NCI-H82 treated with DMSO at 0.1 percent for 48 hours (cell line): ENCODE measurements around the gene PRIMPOL.
"Not testable (repeated sequence)": the region's sequence is repeated elsewhere in the genome, so short reads cannot be mapped to it uniquely, and the experiment has no call there.

Source experiments
- DNase-seq: peaks from one replicate; lab custom pipeline; 2025; ENCODE audit not compliant: unreplicated experiment; lab: John Stamatoyannopoulos, UW

Gene PRIMPOL

GRCh38 chr4:184702114-184702513, 52.6 kb downstream of the PRIMPOL start:
- no peak for DNase-seq

GRCh38 chr4:184705692-184706091, 56.2 kb downstream of the PRIMPOL start:
- no peak for DNase-seq

- no peak for DNase-seq
Measured at GRCh38 chr4:184706453-184706852, 56.9 kb downstream of the PRIMPOL start.

GRCh38 chr4:184712322-184712721, 62.8 kb downstream of the PRIMPOL start:
- DNase-seq: no peak

GRCh38 chr4:184713887-184714286, 64.3 kb downstream of the PRIMPOL start:
- no peak for DNase-seq

- DNase-seq: no peak
Measured at GRCh38 chr4:184715526-184715925, 66.0 kb downstream of the PRIMPOL start.

- no peak for DNase-seq
Measured at GRCh38 chr4:184719407-184719806, 69.9 kb downstream of the PRIMPOL start.

- no peak for DNase-seq
Measured at GRCh38 chr4:184721254-184721653, 71.7 kb downstream of the PRIMPOL start.

- no peak for DNase-seq
Measured at GRCh38 chr4:184722798-184723197, 73.3 kb downstream of the PRIMPOL start.

- no peak for DNase-seq
Measured at GRCh38 chr4:184727430-184727829, 77.9 kb downstream of the PRIMPOL start.

GRCh38 chr4:184728858-184729257, 79.3 kb downstream of the PRIMPOL start:
- DNase-seq: no peak

- no peak for DNase-seq
Measured at GRCh38 chr4:184729946-184730345, 80.4 kb downstream of the PRIMPOL start.

- DNase-seq: no peak
Measured at GRCh38 chr4:184731056-184731455, 81.5 kb downstream of the PRIMPOL start.

- no peak for DNase-seq
Measured at GRCh38 chr4:184732126-184732525, 82.6 kb downstream of the PRIMPOL start.

- peak; percentile 95 for DNase-seq
Measured at GRCh38 chr4:184733654-184734524, 84.4 kb downstream of the PRIMPOL start, which contains the start of gene CENPU. TSS of gene CENPU (minus strand) at chr4:184734096. CDS start at chr4:184734062, 34 bp downstream.

- no peak for DNase-seq
Measured at GRCh38 chr4:184734758-184735157, 85.2 kb downstream of the PRIMPOL start.

GRCh38 chr4:184739575-184739974, 90.0 kb downstream of the PRIMPOL start:
- not testable (repeated sequence) for DNase-seq

- no peak for DNase-seq
Measured at GRCh38 chr4:184740980-184741391, 91.4 kb downstream of the PRIMPOL start.

- not testable (repeated sequence) for DNase-seq
Measured at GRCh38 chr4:184741651-184742050, 92.1 kb downstream of the PRIMPOL start.

- no peak for DNase-seq
Measured at GRCh38 chr4:184743650-184744049, 94.1 kb downstream of the PRIMPOL start.

GRCh38 chr4:184744236-184744635, 94.7 kb downstream of the PRIMPOL start:
- no peak for DNase-seq
